GM19328 (cell line): ENCODE measurements around the gene SC5D.

Experiments
- ATAC-seq: cut with Tn5 transposase; IDR thresholded peaks from one replicate; pipeline ENCODE4 v1.9.1; 2021; ENCODE audit warnings: mild to moderate bottlenecking, moderate library complexity; ENCODE audit not compliant: unreplicated experiment

Gene SC5D

GRCh38 chr11:121328176-121328966 lies 35.8 kb downstream of the SC5D start:
- no peak for ATAC-seq

DNA sequence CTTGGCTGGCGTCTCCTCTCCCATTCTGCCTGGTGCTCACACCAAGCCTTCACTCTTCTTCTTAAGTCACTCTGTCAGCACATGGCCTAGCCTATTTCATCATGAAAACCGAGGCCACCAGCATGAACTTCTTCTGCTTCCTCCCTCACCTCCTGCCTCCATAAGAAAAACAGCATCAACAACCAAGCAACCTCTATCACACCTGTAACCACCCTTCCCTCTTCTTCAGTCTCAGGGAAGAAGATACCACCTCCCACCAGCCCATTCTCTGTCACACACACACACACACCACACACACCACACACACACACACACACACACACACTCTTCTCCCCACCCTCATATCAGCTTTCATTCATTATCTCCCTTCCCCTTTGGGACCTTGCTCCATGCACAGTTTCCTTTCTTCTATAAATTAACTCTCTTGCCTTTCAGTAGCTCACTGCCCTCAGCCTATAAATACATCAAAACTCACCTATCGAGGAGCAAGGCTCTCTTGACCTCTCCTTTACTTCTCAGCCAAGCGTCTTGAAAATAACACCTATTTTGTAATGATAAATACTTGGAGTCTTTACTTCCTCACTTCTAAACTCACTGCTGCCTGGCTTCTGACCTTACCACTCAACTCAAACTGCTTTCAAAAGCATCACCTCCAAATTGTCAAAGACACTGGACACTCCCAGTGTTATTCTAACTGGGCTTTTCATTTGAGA lies 36.6 kb downstream of the SC5D start:
- ATAC-seq, result no peak

- no peak for ATAC-seq
Observed at GRCh38 chr11:121329781-121330395, 37.3 kb downstream of the SC5D start.

GRCh38 chr11:121330614-121331435 lies 38.3 kb downstream of the SC5D start:
- ATAC-seq, result no peak

DNA sequence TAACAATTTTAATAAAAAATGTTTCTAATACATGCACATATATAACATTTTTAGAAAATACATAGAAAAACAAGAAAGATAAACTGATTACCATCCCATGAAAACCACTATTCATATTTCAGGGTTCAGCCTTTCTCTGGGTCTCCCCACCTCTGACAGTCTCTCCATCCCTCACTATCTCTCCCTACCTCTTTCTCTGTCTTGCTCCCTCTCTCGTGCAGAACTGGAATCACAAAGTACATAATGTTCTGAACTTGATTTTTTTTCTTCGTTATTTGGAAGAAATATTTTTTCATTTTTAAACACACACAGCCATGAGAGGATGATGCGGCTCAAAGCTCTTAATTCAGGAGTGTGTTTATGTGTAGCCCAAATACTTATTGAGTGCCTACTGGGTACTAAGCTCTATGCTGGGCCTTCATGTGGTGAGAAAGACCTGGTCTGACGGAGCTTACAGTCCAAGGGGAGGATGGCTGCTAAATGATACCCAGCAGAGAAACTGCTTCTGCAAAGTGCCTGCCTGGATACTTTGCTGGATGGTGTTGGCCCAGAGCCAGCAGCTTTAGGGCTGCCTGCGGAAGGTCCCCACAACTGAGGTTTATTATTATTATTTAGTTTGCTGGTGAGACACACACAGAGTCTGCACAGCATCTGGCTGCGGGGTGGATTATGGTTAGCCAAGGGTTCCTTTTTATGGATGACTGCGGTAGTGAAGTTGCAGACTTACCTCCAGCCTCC lies 42.6 kb downstream of the SC5D start:
- ATAC-seq, result no peak

GRCh38 chr11:121336279-121336937 lies 43.8 kb downstream of the SC5D start:
- ATAC-seq, result no peak

DNA sequence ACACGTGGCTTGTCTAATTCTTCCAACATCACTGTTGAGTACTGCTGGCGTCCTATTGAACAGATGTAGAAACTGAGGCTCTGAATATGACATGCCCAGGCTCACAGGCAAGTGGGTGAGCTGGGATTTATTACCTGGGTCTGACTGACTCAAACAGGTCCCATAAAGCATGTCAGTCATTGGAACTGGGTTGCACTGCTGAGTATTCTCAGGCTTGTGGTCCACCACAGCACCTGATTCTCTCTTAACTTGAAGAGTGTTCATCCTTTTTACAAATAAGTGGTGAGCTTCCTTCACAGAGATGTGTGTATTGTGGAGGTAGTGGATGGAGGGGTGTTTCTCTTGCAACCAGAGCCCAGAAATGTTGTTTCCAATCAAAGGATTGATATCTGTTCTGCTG lies 44.5 kb downstream of the SC5D start:
- no peak for ATAC-seq

DNA sequence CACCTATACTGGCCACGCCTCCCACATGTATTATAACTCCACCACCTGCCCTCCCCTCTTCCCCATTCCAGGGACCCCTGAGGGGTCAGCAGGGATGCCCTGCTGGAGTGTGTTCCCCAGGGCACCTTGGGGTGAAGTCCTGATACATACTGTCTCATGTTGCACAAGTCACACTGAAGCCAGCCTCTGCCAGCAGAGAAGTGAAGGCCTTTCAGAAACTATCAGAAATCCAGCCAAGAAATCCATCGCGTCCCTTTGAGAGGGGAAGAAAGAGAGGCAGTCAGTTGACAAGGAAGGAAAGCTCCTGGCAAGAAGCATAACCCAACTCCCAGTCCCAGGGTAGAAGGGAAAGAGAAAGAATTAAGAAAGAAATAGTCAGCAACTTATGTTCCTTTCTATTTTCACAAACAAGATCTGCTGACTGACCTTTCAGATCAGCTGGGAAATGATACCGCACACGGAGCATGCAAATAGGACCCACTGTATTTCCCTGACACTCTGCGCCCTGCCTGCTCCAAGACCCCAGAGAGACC lies 45.2 kb downstream of the SC5D start:
- ATAC-seq, result no peak

DNA sequence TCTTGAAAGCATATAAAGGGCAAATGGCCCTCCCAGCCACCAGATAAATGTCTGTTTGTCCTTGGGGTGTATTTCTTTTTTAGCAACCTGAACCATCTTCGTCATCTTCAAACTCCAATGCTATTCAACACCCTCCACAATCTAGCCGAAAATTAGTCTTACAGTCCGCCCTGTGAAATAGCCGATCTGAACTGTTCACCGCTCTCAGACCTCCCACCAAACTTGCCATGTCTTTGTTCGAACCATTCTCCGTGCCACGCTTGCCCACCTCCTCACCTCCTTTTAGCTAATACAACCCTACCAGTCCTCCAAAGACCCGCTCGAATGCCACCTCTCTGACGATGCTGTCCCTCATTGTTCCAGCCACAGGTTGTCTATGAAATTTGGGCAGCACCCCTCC lies 46.0 kb downstream of the SC5D start:
- ATAC-seq, result no peak

DNA sequence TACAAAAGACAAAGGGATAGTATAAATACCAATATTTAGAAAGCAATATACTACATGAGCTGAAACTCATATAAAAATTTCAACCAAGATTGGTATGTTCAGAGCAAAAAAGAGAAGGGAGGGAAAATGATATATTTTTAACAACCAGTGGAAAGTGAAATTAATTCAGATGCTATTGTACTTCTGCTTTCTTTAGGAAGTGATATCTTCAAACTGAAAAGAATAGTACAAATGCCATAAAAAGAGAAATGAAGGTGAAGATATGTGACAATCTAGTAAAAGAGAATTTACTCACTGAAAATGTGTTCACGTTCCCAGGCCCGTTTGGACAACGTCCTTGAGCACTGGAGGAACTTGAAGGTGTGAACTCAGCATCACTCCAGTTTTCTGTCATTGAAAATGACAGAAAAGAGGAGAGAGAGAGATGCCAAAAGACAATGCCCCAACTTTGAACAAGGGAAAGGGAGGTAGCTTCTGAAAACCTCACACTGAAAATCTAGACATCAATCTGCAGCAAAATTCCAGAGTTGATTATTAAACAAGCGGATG lies 47.5 kb downstream of the SC5D start:
- ATAC-seq, result no peak

- ATAC-seq, result no peak
Observed at GRCh38 chr11:121341609-121342008, 49.0 kb downstream of the SC5D start.

GRCh38 chr11:121344824-121345223 lies 52.3 kb downstream of the SC5D start:
- no peak for ATAC-seq

DNA sequence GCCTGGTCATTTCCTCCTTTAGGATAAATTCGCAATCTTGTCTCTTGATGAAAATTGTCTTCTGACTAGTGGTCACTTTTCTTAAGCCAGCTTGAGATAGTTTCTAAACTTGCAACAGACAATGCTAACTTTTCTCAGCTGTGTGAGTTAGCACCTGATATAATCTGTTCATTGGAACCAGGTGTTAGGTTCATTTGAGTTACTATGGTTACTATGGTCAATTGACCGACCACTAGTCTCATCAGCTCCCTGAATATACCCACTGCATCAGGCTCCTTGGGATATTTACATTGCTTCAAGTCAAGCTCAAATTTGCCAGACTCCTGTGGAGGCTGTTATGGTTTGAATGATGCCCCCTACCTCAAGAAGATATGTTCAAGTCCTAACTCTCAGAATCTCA lies 54.5 kb downstream of the SC5D start:
- no peak for ATAC-seq

- no peak for ATAC-seq
Observed at GRCh38 chr11:121347813-121348212, 55.2 kb downstream of the SC5D start.

DNA sequence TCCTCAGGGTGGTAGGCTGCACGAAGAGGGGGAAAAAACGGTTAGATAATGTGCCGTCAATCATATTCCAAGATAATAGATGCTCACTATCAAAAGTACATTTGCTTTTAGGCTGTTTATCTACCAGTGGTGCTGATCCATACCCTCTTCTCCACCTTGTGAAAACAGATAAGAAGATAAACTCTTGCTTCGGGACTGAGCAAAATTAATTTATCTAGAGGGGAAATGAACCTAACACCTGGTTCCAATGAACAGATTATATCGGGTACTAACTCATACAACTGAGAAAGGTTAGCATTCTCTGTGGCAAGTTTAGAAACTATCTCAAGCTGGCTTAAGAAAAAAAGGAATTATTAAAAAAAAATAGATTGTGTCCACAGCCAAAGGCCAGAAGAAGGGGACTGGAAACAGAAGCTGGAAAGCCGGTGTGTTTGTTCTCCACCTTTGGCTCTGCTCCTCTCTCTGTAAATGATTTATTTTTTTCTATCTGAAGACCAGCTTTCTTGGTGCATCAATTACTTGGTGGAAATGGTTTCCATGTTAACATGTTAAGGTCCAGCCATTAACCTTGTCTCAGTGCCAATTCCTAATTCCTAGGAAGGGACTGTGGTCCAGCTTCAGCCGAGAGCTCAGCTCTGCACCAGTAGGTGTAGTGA lies 55.8 kb downstream of the SC5D start:
- no peak for ATAC-seq

GRCh38 chr11:121349790-121350189 lies 57.2 kb downstream of the SC5D start:
- ATAC-seq, result no peak

- ATAC-seq, result no peak
Observed at GRCh38 chr11:121350314-121351082, 57.9 kb downstream of the SC5D start.

DNA sequence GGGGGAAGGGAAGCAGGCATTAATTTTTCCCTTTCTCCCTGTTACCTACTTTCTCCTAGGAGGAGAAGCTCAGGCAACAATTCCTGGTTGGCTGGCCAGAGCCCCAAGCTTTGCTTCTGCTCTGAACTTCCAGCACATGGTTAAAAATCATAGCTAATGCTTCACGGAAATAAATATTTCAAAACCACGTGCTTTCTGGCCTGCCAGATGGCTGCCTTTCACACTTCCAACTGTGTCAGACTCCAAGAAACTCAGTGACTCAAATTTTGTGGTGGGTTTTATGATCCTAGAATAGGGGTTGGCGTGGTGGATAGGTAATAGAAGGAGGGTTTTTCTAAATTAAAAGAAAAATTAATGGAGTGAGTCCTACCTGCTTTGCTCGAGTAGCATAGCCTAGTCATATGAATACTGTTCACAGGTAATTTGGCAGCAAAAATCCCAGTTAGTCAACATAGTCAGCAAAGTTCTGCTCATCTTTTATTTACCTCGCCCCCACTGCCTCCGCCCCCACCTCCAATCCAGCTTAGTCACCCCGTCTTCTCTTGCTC lies 58.6 kb downstream of the SC5D start:
- ATAC-seq, result no peak
